ENCODE measurements around the gene ACTMAP. TPM values are rescaled to one million over a fixed set of nuclear protein-coding genes. Genes with fewer than 3 reads are reported as not detected.

ACTMAP gene
- polyA plus RNA-seq (2012; rRNA removed): 4.5 and 6.4 TPM in 2 replicates
- 3.1 and 3.7 TPM in 2 replicates for polyA plus RNA-seq (2012; cell fraction: cytosol; rRNA removed)
- polyA plus RNA-seq (2012; cell fraction: nucleus; rRNA removed): 12.9 and 13.9 TPM in 2 replicates

DNA sequence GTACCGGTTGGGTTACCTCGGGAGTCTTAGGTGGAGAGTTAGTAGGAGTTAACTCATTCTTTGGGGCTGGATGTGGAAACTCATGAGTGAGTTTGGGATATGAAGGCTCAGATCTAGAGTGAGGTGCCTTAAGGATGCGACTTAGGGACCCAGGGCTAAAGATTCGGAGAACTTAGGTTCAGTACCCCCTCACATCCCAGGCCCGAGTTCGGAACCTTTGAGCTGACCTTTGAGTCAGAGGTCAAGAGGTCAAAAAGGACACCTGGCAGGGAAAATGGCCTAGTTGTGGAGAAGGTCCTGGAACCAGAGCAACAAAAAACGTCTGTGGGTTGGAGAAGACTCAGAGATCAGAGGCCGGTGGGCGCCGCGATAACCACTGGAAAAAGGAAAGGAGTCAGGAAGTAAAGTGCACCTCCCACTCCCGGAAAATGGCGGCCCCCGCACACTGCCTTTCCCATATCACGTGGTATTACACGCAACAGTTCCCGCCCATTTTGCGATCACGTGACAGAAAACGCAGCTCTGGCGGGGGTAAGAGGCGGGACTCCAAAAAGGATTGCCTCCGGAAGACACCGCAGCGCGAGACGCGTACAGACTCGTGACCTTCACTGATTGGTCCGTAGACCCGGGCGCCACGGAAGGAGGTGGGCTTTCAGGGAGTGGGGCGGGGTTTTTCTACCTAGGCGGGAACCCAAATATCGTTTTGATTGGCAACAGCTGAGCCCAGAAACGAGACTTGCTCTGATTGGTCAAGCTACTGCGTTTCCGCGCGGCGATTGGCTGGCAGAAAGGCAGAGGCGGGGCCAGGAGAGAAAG, at the start of gene ACTMAP:
ACTMAP (minus strand) TSS at position 420 of the 816 bp plus-strand sequence. CDS start 674 bp downstream, outside the sequence.
- Histone ChIP-seq H3K79me2 (ENCODE audit: insufficient read depth) (peaks cover 56% of the 10 kb centered on the region), H3K27ac (ENCODE audit: low read depth in 2 of 2, low read length in 1 of 2) (peak within 1 kb of the TSS; percentile 81 to 88), H3K4me3 (ENCODE audit: low read depth in 2 of 2, low read length in 1 of 2) (peak within 1 kb of the TSS; percentile 74 to 75), H3K4me1 (ENCODE audit: control insufficient read depth in 1 of 2, insufficient read depth in 2 of 2, low read depth in 1 of 2, low read length in 1 of 2) (peaks cover 14 to 25% of the 10 kb centered on the region in 2 experiments; a peak in 2 of 4 replicates), H3K9me3 (no peaks in the 10 kb centered on the region), H3K9me2 (no peaks in the 10 kb centered on the region), H3K4me2 (peak within 1 kb of the TSS; percentile 90), H4K20me1 (ENCODE audit: insufficient read depth) (peaks cover 14% of the 10 kb centered on the region), H3K36me3 (replicated peaks in 1 of 2; ENCODE audit: control insufficient read depth in 1 of 2, insufficient read depth in 2 of 2, low read length in 1 of 2) (peaks cover 0 to 10% of the 10 kb centered on the region in 2 experiments), H3F3A (replicated peaks; ENCODE audit: insufficient read depth) (no peaks in the 10 kb centered on the region), H3K27me3 (ENCODE audit: insufficient read depth) (no peaks in the 10 kb centered on the region), H3K9ac (peak within 1 kb of the TSS; percentile 88), H2AFZ (ENCODE audit: low read depth) (peak within 1 kb of the TSS; percentile 75; the same call in 1 of the 2 replicates)
- POLR2A ChIA-PET: interaction anchor here (0.6 to 1.5 kb wide), 7 partner anchors 28 to 519 kb away, joined by 3 to 20 read pairs (median 6); partner anchors contain the start of genes COQ8B, EGLN2, ITPKC and RAB4B
- WGBS (ENCODE audit: low lambda C conversion rate): under 1% methylated on average over 35 of the region's 43 CpGs
- peak; percentile 96 for DNase-seq
- CTCF ChIA-PET: interaction anchor here (1.1 to 3.0 kb wide), 3 partner anchors 13 to 87 kb away, joined by 3 to 18 read pairs (median 6); no protein-coding TSS in a partner anchor
- no peak for TF ChIP-seq JUND (IDR thresholded peaks at IDR 0.05)
- TF ChIP-seq PBX3 (IDR thresholded peaks at IDR 0.05): peak; percentile 45; the same call in 1 of the 2 replicates
- peak; percentile 85; the same call in 1 of the 2 replicates for TF ChIP-seq ZBTB33 (IDR thresholded peaks at IDR 0.05; ENCODE audit: borderline replicate concordance, low read depth)
- peak; percentile 83 for TF ChIP-seq TAF1 (IDR thresholded peaks at IDR 0.05; ENCODE audit: borderline replicate concordance, low read depth, low read length)
- peak; percentile 66 for TF ChIP-seq IRF3 (IDR thresholded peaks at IDR 0.05; ENCODE audit: low read depth, low read length)
- no peak; the same call in 1 of the 2 replicates for TF ChIP-seq RXRA (IDR thresholded peaks at IDR 0.05; ENCODE audit: borderline replicate concordance, low read depth)
- TF ChIP-seq MXI1 (IDR thresholded peaks at IDR 0.05; ENCODE audit: low read depth, low read length): peak; percentile 54
- TF ChIP-seq MAX (IDR thresholded peaks at IDR 0.05; ENCODE audit: low read depth): peak; percentile 89
- peak; percentile 99 for TF ChIP-seq RFX5 (IDR thresholded peaks at IDR 0.05; ENCODE audit: low read length)
- no peak for TF ChIP-seq FOXJ3 (CRISPR knock-in tag; IDR thresholded peaks at IDR 0.05)
- TF ChIP-seq NFIC (IDR thresholded peaks at IDR 0.05; ENCODE audit: borderline replicate concordance): no peak
- TF ChIP-seq GABPA (IDR thresholded peaks at IDR 0.05; ENCODE audit: low read depth): peak; percentile 72
- no peak for TF ChIP-seq SIN3A (IDR thresholded peaks at IDR 0.05; ENCODE audit: borderline replicate concordance, low read depth, low read length)
- no peak for TF ChIP-seq REST (IDR thresholded peaks at IDR 0.05; ENCODE audit: low read depth, low read length)
- TF ChIP-seq ELF1 (IDR thresholded peaks at IDR 0.05): peak; percentile 81
- TF ChIP-seq, protein P1, sequence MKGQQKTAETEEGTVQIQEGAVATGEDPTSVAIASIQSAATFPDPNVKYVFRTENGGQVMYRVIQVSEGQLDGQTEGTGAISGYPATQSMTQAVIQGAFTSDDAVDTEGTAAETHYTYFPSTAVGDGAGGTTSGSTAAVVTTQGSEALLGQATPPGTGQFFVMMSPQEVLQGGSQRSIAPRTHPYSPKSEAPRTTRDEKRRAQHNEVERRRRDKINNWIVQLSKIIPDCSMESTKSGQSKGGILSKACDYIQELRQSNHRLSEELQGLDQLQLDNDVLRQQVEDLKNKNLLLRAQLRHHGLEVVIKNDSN (IDR thresholded peaks at IDR 0.05; ENCODE audit: borderline replicate concordance, low read depth): peak; percentile 98
- TF ChIP-seq POLR2AphosphoS5 (IDR thresholded peaks at IDR 0.05; ENCODE audit: low read depth, low read length): peak; percentile 85
- TF ChIP-seq USF2 (IDR thresholded peaks at IDR 0.05; ENCODE audit: borderline replicate concordance, low read depth, low read length): peak; percentile 96
- no peak for TF ChIP-seq EZH2phosphoT487 (IDR thresholded peaks at IDR 0.05; ENCODE audit: borderline replicate concordance, low read depth)
- TF ChIP-seq TCF12 (IDR thresholded peaks at IDR 0.05): no peak
- peak; percentile 94 for TF ChIP-seq CHD2 (IDR thresholded peaks at IDR 0.05; ENCODE audit: low read length, partially characterized antibody)

Measured in SK-N-SH (cell line).